SK-N-SH treated with all-trans-retinoic acid at 6 μM for 48 hours (cell line): ENCODE results near the gene RBM14.
"Not testable (repeated sequence)": the region's sequence is repeated elsewhere in the genome, so short reads cannot be mapped to it uniquely, and the experiment has no call there.

Experiments
- ATAC-seq: fragments of 200-7000 bp; cut with Tn5 transposase; 3 replicates; pipeline ENCODE4 v1.9.1; 2020; ENCODE audit warnings: mild to moderate bottlenecking, moderate library complexity
- ARNTL ChIP-seq: fragments of 450-650 bp; formaldehyde crosslinking; IDR thresholded peaks from 2 replicates; pipeline ENCODE4 v1.5.0; 2020; ENCODE audit warnings: low read depth, mild to moderate bottlenecking, moderate library complexity, borderline replicate concordance
- CREB5 ChIP-seq: fragments of 250-450 bp; sonication (Bioruptor Pico); IDR thresholded peaks from 2 replicates; pipeline ENCODE4 v1.5.1; 2020; ENCODE audit warnings: low read depth, mild to moderate bottlenecking, moderate library complexity
- CSDC2 ChIP-seq: fragments of 250-450 bp; sonication (Bioruptor Pico); IDR thresholded peaks from 2 replicates; pipeline ENCODE4 v1.5.0; 2020; ENCODE audit warnings: mild to moderate bottlenecking, moderate library complexity
- CSRNP3 ChIP-seq: fragments of 250-450 bp; sonication (Bioruptor Pico); IDR thresholded peaks from 2 replicates; pipeline ENCODE4 v1.5.1; 2021; ENCODE audit warnings: mild to moderate bottlenecking, moderate library complexity
- GLIS3 ChIP-seq: fragments of 250-450 bp; sonication (Bioruptor Pico); IDR thresholded peaks from 2 replicates; pipeline ENCODE4 v1.5.0; 2020; ENCODE audit warnings: mild to moderate bottlenecking, moderate library complexity
- ISL1 ChIP-seq: fragments of 250-450 bp; sonication (Bioruptor Pico); IDR thresholded peaks from 2 replicates; pipeline ENCODE4 v2.1.2; 2022; ENCODE audit warnings: mild to moderate bottlenecking, moderate library complexity
- PATZ1 ChIP-seq: fragments of 250-450 bp; sonication (Bioruptor Pico); IDR thresholded peaks from 2 replicates; pipeline ENCODE4 v1.8.0; 2020; ENCODE audit warnings: mild to moderate bottlenecking, moderate library complexity, borderline replicate concordance
- POU6F1 ChIP-seq: fragments of 250-450 bp; sonication (Bioruptor Pico); IDR thresholded peaks from 2 replicates; pipeline ENCODE4 v1.8.0; 2021; ENCODE audit warnings: low read depth, mild to moderate bottlenecking, moderate library complexity, borderline replicate concordance
- SNAI2 ChIP-seq: fragments of 250-450 bp; sonication (Bioruptor Pico); IDR thresholded peaks from 2 replicates; pipeline ENCODE4 v1.5.0; 2020; ENCODE audit warnings: mild to moderate bottlenecking, moderate library complexity
- TOX ChIP-seq: fragments of 250-450 bp; sonication (Bioruptor Pico); IDR thresholded peaks from 2 replicates; pipeline ENCODE4 v1.8.0; 2021; ENCODE audit warnings: mild to moderate bottlenecking, moderate library complexity, borderline replicate concordance
- TSHZ2 ChIP-seq: fragments of 250-450 bp; sonication (Bioruptor Pico); IDR thresholded peaks from 2 replicates; pipeline ENCODE4 v1.5.0; 2020; ENCODE audit warnings: mild to moderate bottlenecking, moderate library complexity
- ZFP3 ChIP-seq: fragments of 250-450 bp; sonication (Bioruptor Pico); IDR thresholded peaks from 2 replicates; pipeline ENCODE4 v1.5.0; 2020; ENCODE audit warnings: mild to moderate bottlenecking, moderate library complexity
- ZNF70 ChIP-seq: fragments of 450-650 bp; formaldehyde crosslinking; IDR thresholded peaks from 2 replicates; pipeline ENCODE4 v1.5.0; 2020; ENCODE audit warnings: mild to moderate bottlenecking, moderate library complexity
- ZNF8 ChIP-seq: fragments of 450-650 bp; formaldehyde crosslinking; IDR thresholded peaks from 2 replicates; pipeline ENCODE4 v1.5.0; 2020; ENCODE audit warnings: mild to moderate bottlenecking, moderate library complexity

Gene RBM14

GRCh38 chr11:66638177-66639065 lies 22.0 kb downstream of the RBM14 start, which contains the start of gene RBM4:
TSS of gene RBM4 (plus strand) at chr11:66638703. CDS start at chr11:66639712, 1,009 bp downstream.
- peak; percentile 96 for ATAC-seq
- TF ChIP-seq PATZ1 (CRISPR knock-in tag): 0 out of 2 replicates have a peak, but pooled peaks have one; percentile 39
- 0 out of 2 replicates have a peak, but pooled peaks have one; percentile 55 for TF ChIP-seq GLIS3 (CRISPR knock-in tag)
- TF ChIP-seq CSDC2 (CRISPR knock-in tag): 0 out of 2 replicates have a peak, but pooled peaks have one; percentile 54
- no peak for TF ChIP-seq POU6F1
- TF ChIP-seq ZNF70 (CRISPR knock-in tag): no peak
- 0 out of 2 replicates have a peak, but pooled peaks have one; percentile 8 for TF ChIP-seq SNAI2 (CRISPR knock-in tag)
- peak; percentile 57; the same call in 1 of the 2 replicates for TF ChIP-seq ZFP3 (CRISPR knock-in tag)
- TF ChIP-seq TSHZ2 (CRISPR knock-in tag): no peak

- TF ChIP-seq CREB5 (CRISPR knock-in tag): no peak
- TF ChIP-seq, all 23 proteins: peak for 0
- peak; percentile 1; the same call in 2 of the 3 replicates for ATAC-seq
Observed at GRCh38 chr11:66639066-66639813, 22.8 kb downstream of the RBM14 start.

GRCh38 chr11:66639814-66640340 lies 23.4 kb downstream of the RBM14 start:
- not testable (repeated sequence) for ATAC-seq

GRCh38 chr11:66641834-66642233 lies 25.4 kb downstream of the RBM14 start:
- ATAC-seq: no peak
- TF ChIP-seq SNAI2 (CRISPR knock-in tag) (no peak), ISL1 (CRISPR knock-in tag) (peak; percentile 51)

GRCh38 chr11:66643745-66644437 lies 27.5 kb downstream of the RBM14 start:
- TF ChIP-seq ARNTL (CRISPR knock-in tag) (no peak), POU6F1 (no peak), ZNF8 (CRISPR knock-in tag) (no peak), TOX (CRISPR knock-in tag) (no peak), CSRNP3 (CRISPR knock-in tag) (no peak)
- TF ChIP-seq, all 23 proteins: peak for 0
- no peak for ATAC-seq
